Stimulated activated CD4-positive, alpha-beta T cell treated with anti-CD3 and anti-CD28 coated beads, Interleukin-1b, Interleukin-23, amount 100 ng/mL, for 1 hour (primary cell): Measurements from ENCODE around the gene DGCR2.
"Not testable (repeated sequence)": the region's sequence is repeated elsewhere in the genome, so short reads cannot be mapped to it uniquely, and the experiment has no call there.

Experiments used
- DNase-seq, 2 donors: peaks; one replicate each; pipeline ENCODE4 v3.0.0-alpha.2; 2020; ENCODE audit warnings: low read depth in 2 of 2

DGCR2 gene

DNA sequence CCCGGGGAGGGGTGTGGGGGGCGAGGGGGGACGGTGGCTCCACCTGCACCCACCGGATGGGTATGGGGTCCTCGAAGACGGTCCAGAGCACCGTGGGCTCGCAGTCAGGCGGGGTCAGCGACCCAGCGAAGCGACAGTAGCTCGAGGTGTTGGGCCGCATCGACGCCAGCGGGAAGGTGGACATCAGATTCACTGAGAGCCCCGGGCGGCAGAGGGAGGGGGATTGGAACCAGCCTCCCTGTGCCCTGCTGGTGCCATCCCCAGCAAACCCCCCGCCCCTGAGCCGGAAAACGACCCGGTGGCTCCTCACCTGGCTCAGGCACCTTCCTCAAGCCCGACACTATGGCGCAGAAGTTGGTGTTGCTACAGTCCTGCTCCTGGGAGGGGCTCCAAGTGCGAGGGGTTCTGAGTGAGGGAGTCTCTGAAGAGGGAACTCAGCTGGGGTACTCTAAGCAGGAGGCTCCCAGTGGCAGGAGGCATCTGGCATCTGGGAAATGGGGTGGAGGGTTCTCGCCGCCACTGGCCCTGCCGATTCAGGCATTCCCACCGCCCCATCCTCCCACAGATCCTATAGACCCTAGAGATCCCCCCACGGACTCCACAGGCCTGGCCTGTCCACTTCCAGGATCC is 89.9 kb downstream of the DGCR2 start:
- DNase-seq: not testable (repeated sequence)

DNA sequence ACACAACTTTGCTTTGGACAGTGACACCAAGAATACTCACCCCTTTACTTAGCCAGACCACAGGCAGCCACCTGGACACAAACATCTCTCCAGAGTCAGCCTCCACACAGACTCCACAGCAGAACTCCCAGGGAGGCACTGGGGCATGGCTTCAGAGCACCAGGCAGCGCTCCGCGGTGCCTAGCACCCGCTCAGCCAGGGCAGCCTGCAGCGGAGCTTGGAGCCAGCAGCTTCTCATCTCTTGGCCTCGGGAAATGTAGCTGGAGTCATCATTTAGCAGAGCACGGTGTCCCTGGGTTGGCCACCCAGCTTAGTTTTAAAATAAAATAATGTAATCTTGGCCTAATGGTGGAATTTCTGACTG is 91.3 kb downstream of the DGCR2 start:
- not testable (repeated sequence) for DNase-seq

DNA sequence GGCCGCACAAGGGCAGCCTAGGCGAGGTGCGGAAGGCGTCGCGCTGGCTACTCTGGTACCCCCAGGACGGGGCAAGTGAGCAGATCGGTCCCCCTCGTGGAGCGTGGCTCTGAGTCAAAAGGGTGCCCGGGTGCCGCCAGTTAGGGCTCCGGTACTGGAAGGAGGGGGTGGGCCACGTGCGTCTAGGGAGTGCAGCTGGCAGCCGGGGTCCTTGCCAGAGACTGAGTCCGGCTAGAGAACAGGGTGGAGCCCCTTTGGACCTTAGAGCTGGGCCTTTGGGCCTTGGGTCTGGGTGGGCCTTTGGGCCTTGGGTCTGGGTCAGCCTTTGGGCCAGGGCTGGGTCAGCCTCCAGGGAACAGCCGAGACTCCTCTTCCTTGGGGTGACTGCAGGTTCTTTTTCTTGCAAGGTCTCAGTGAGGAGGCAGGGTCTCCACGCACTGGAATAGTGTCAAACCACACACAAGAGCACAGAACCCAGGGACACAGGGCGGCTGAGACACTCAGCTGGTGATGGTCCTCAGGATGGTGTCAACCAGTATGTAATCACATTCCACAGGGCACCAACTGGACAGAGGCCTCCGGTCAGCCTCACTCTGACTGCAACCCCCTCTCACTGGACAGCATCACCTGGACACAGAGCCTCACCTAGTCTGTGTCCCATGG is 91.9 kb downstream of the DGCR2 start:
- not testable (repeated sequence) for DNase-seq

DNA sequence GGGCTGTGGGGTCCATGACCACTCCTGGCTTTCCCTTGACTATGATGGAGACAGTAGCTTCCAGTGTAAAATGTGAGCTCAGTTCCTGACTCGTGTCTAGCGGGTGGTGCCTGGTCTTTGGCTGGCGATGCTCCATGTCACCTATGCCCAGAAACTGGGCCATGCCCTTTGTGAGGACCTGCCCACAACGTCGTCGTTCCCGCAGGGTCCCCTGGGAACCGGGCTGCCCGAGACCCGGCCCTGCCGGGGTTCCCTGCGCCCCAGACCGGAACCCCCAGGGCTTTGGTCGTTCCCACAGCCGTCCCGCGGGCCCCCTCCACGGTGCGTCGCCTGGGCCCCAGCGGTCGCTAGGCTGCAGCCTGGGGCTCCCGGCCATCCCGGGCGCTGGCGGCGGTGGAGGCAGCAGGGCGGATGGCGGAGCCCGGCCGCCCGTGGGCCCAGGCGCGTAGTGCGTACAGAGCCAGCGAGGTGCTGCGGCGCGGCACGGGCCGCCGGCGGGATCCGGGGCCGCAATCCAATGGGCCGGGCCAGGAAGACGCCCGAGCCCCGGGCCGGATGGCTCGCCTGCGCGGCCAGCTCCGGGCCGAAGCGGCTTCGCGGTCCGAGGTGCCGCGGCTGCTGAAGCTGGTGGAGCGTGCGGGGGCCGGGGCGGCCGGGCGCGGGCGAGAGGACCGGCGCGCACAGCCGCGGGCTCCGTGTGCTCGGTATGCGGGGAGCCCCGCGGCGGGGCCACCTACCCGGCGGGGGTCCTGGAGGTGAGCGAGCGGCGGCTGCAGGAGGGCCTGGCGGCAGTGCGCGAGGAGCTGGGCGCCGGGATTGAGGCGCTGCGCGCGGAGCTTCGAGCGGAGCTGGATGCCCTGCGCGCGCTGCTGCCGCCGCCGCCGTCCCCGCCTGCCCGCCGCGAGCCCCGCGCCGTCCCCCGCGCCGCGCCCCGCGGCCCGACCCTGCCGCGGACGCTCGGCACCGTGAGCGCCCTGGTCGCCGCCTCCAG is 92.8 kb downstream of the DGCR2 start:
- not testable (repeated sequence) for DNase-seq

DNA sequence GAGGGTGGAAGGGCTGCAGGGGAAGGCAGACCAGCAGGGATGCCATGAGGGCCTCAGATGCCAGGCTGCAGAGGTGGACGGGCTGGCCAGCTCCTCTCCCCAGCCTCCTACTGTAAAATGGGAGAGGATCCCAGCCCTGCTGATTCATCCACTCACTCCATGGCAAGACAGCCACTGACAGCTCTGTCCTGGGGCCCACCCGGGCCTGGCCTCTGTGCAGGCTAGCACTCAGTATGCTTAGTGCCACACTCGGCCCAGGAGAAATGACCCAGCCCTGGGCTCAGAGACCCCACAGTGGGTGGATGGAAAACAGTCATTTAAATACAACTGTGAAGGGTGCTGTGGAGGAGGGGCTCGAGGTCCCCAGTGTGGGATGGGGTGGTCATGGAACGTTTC is 94.2 kb downstream of the DGCR2 start:
- not testable (repeated sequence) for DNase-seq

DNA sequence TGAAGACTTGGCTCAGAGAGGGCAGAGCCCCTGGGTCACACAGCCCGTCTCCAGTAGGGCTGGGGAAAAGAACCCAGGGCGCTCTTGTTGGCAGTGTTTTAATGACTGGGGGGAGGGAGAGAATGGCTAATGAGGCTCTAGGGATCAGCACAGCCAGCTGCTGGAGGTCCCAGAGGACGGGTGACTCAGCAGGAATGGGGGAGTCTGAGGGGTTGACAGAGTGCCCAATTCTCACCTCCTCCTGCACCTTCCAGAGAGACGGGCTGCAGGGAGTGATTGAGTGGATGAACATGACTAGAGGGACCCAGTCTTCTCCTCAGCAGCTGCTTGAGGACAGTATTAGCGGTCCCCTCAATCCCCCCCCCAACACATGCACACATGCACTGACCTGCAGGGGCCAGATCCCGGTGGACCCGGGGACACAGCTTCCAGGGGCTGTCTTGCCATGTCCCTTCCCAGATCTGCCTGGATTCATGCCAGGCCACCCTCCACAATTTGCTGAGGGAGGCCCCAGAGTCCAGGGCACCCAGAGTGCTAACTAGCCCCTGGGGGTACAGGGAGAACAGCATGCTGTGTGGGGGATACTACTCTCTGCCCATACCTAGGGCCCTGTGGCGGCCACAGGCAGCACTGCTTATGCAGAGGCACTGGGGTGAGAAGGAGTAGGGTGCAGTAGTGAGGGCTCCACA is 94.7 kb downstream of the DGCR2 start:
- not testable (repeated sequence) for DNase-seq

DNA sequence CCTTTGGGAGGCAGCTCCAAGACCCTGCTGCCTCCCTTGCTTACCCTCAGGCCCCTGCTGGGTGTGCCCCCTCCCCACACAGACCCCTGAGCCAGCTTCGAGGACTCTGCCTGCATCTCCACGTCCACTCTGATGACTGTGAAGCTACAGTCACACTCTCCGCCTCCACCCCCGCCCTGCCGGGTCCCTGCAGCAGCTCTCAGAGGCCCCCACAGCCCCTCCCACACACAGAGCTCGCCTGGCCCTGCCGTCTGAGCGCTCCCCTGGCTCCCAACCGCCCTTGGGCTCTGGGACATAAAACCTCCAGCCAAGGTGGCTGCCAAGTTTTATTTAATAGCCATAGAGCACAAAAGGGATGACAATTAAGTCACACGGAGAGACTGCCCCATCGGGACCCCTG is 96.1 kb downstream of the DGCR2 start:
- not testable (repeated sequence) for DNase-seq

DNA sequence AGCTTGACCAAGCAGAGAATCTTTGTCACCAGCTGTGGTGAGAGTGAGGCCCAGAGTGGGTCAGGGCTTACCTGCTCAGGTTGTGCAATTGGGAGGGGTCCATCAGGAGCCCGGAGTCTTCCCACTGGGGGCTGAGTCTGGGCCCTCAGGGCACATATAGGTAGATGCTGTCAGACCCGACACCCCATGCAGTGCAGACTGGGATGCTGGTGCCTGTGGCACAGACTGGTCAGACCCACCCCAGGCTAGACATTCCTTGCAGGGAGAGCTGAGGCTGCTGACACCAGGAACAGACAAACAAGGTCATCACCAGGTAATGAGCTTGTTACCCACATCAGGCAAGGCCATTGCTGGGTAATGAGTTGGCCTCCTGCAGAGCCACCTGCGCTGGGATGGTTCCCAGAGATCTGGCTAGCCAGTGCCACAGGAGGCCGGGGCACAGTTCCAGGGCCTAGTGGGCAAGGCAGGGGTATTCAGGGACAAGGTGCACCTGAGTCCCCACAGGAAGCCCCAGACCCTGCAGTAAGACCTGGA is 97.2 kb downstream of the DGCR2 start:
- not testable (repeated sequence) for DNase-seq

DNA sequence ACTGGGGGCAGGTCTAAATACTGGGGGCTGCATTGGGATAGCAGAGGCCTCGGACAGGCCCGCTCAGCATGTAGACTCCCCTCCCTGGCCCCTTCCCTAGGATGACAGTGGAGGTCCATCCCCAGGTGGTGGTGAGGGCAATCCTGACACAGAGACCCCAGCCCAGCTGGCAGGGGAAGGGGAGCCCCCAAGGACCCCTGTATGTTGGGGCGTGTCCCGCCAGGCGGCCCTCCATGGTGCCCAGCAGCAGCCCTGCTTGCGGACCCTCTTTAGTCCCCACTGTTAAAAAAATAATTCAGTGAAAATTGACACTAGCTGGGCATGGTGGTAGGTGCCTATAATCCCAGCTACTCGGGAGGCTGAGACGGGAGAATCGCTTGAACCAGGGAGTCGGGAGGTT is 98.3 kb downstream of the DGCR2 start:
- not testable (repeated sequence) for DNase-seq

DNA sequence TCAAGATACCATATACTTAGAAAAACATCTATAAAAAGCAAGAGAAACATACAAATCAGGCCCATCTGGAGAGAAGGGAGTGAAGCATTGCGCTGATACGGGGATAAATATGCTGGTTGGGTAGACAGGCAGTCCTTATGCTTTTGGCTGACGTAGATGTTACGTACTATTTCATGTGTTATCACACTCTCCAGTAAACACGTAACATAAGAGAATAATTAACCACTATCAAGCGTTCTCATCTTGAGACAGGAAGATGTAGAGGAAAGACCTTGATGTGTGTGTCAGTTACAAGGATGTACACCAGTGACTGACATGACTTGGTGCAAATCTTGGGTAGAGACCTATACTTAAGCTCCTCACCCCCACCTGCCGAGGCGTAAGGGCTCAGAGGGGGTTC is 99.5 kb downstream of the DGCR2 start:
- no peak for DNase-seq

DNA sequence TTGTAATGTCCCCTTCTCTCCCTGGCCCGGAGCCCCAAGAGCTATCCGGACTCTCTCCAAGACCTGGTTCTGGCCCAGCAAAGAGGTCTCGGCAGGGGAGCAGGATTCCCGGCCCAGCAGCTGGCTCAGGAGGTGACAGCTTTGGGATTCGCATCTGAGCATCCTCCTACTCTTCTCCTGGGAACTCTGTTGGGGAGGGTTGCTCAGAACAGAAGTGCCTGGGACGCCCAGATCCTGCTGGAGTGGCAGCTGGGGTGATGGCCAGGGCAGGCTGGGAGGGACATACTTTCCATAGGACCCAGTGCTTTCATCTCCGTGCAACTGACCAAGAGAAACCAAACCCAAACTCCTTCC is 102.6 kb downstream of the DGCR2 start:
- no peak for DNase-seq

DNA sequence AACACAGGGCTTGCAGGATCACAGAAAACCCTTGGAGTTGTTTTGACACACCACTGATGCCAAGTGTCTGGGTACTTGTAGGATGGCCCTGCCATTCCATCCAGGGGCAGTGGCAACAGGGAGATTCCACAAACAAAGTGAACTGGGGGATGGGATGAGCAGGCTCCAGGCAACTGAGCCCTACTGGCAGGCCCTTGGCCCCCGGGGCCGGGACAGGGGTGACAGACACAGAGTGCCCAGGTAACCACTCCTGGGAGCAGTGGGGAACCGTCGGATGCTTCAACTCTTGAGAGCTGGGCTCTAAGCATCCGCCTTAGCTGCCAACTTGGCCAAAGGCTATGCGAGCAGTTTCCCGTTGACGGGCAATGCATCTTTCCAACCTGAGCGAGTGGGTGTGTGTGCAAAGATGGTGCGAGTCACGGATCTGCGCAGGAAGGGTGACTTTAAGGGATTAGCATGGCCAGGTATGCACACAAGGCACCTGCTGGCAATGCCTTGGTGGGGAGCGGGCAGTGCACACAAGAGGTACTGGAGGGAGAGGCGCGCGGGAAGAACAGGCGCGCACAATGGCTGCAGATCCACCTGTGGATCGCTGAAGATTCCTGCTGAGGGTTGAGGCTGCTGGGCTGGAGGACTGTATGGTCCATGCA is 103.1 kb downstream of the DGCR2 start:
- DNase-seq: no peak

DNA sequence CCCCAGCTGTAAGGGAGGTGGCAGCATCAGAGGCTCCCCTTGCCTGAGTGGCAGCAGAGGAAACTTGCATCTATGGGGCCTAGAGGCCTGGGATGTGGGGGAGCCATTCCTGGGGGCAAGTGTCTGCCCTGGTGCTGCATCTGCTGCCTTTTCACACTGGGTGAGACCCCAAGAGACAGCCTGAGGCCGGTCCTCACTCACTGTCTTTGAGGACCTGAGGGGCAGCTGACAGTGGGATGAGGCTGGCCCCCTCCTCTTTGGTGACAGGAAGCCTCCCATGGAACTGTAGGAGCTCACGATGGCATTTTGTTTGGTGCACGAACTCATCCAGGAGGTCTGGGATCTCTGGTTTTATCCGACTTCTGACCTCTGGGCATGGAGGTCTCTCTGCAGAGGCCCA is 104.0 kb downstream of the DGCR2 start:
- no peak for DNase-seq

DNA sequence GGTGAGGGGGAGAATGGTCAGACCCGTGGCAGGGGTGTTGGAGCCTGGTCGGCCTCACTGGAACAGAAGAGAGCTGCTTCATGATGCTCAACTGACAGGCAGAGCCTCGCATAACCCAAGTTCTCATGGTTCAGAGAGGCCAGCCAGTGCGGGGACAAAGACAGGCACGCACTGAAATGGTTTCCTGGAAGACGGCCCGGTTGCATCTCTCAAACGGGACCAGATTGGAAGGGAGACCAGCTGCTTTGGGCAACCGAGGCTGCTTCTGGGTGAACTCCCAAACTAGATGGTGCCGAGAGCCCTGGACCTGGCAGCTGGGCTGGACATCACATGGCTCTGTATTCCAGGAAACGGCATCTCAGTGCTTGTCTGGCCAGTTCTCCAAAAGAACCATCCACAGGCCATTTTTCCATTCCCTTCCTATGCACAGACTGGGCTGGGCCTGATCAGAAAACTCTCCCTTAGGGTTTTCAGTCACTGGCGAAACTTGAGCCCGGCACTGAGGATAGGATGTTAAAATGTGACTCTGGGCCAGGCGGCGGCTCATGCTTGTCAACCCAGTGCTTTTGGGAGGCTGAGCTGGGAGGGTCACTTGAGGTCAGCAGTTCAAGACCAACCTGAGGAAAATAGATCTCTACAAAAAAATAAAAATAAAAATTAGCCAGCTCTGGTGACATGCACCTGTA is 106.0 kb downstream of the DGCR2 start:
- no peak for DNase-seq

DNA sequence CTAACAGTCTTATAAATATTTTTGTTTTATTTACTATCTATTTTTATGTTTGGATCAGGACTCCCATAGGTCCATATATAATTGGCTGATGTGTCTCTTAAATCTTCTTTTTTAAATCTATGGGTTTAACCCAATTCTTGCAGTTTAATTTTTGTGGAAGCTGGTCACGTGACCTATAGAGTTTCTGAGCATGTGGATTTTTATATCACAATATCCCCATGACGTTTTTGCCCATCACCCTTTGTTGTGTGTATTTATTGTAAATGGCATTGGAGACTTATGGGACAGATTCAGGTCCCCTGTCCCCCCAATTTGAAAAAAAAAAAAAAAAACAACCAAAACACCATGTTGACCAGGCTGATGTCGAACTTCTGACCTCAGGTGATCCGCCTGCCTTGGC is 107.3 kb downstream of the DGCR2 start:
- DNase-seq: no peak

DNA sequence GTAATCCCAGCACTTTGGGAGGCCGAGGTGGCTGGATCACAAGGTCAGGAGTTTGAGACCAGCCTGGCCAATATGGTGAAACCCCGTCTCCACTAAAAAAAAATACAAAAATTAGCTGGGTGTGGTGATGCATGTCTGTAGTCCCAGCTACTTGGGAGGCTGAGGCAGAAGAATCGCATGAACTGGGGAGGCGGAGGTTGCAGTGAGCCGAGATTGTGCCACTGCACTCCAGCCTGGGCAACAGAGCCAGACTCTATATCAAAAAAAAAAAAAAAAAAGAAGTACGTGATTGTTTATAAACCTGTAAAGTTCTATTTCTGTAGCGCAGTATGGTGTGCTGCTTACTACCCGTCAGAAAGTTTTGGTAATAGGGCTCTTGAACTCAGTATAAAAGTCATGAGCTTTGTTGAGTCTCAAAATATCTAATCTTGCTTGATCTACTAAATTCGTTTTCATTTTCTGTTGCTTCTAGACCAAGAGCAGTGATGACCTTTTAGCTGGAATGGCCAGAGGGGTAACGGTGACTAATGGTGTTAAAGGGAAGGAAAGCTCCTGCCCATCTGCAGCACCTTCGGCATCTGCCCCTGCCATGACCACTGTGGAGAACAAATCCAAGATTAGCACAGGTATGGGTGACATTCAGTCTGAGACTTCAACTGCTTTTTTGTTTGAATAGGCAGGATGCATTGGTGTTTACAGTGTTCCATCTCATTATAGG is 108.2 kb downstream of the DGCR2 start:
- DNase-seq: not testable (repeated sequence)

DNA sequence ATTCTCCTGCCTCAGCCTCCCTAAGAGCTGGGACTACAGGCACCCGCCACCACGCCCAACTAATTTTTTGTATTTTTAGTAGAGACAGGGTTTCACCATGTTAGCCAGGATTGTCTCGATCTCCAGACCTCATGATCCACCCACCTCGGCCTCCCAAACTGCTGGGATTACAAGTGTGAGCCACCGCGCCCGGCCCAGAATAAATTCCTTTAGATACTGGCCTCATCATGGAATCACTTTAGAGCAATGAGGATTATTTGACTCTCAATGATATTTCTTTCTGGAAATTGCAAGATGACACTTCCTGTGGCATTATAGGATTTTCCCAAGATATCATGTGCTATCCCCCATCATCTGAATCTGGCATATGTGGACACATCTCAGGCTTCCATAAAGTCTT is 108.8 kb downstream of the DGCR2 start:
- not testable (repeated sequence) for DNase-seq

DNA sequence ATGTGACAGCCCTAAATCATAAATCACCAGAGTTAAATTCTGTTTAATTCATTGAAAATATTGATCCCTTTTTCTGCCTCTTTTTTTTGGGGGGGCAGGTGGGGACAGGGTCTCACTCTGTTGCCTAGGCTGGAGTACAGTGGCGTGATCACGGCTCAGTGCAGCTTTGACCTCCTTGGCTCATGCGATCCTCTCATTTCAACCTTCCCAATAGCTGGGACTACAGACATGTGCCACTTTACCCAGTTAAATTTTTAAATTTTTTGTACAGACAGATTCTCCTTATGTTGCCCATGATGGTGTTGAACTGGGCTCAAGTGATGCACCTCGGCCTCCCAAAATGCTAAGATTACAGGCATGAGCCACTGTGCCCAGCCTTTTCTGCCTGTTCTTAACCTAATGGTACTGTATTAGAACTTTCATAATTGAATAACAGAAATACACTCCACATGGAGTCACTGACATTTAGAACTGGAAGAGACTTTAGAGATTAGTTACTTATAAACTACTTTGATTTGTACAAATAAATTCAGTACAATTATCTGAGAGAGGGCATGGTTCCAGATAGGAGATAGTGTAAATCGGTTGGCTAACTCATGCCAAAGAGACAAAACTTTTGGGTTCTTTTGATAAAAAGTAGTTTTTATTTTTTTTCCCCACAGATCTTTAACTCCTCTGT is 109.8 kb downstream of the DGCR2 start:
- DNase-seq: no peak

DNA sequence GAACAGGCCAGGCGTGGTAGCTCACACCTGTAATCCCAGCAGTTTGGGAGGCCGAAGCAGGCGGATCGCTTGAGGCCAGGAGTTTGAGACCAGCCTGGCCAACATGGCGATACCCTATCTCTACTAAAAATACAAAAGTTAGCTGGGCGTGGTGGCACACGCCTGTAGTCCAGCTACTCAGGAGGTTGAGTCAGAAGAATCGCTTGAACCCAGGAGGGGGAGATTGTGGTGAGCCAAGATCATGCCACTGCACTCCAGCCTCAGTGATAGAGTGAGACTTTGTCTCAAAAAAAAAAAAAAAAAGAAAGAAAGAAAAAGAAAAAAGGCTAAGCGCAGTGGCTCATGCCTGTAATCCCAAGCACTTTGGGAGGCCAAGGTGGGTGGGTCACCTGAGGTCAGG is 110.6 kb downstream of the DGCR2 start:
- not testable (repeated sequence) for DNase-seq
